Muscle of arm (tissue), 12 donors: ENCODE results near the gene TMEM161B. TPM values are rescaled to one million over a fixed set of nuclear protein-coding genes. Genes with fewer than 3 reads are reported as not detected.
"Not testable (repeated sequence)": the region's sequence is repeated elsewhere in the genome, so short reads cannot be mapped to it uniquely, and the experiment has no call there.

Experiments
- DNase-seq: peaks from one replicate; pipeline ENCODE4 v3.0.0-alpha.2; 2013
- polyA plus RNA-seq, 12 donors: library from polyadenylated mRNA; unstranded; fragments of 120-200 nt; gene quantifications; one replicate each; pipeline ENCODE4 v1.2.1, GENCODE V29; 2013; ENCODE audit not compliant: insufficient read length in 12 of 12

Gene TMEM161B
- polyA plus RNA-seq, 12 donors: 9.6 to 33.7 (median 15.4) TPM; not detected in 1

- DNase-seq: not testable (repeated sequence)
Observed at GRCh38 chr5:88189484-88189883, 79.2 kb downstream of the TMEM161B start.

- no peak for DNase-seq
Observed at GRCh38 chr5:88188458-88189132, 80.0 kb downstream of the TMEM161B start.

- DNase-seq: no peak
Observed at GRCh38 chr5:88183255-88183654, 85.4 kb downstream of the TMEM161B start.

DNA sequence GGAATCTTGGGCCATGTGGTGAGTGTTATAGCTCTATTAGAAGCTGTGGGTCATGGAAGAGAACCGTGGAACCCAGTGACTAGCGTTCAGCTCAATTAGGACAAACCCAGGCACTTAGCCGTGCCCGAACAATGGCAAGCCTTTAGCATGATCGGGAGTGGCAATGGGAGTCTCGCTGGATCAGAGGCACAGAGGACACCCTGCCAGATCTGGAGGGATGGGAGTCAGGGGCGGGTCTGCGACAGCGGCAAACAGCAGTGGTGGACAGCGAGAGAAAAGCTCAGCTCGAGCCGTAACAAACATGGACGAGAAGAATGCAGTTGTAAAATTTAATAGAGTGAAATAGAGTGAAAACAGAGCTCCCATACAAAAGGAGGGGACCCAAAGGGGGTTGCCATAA, 91.2 kb downstream of the TMEM161B start:
- DNase-seq: not testable (repeated sequence)

DNA sequence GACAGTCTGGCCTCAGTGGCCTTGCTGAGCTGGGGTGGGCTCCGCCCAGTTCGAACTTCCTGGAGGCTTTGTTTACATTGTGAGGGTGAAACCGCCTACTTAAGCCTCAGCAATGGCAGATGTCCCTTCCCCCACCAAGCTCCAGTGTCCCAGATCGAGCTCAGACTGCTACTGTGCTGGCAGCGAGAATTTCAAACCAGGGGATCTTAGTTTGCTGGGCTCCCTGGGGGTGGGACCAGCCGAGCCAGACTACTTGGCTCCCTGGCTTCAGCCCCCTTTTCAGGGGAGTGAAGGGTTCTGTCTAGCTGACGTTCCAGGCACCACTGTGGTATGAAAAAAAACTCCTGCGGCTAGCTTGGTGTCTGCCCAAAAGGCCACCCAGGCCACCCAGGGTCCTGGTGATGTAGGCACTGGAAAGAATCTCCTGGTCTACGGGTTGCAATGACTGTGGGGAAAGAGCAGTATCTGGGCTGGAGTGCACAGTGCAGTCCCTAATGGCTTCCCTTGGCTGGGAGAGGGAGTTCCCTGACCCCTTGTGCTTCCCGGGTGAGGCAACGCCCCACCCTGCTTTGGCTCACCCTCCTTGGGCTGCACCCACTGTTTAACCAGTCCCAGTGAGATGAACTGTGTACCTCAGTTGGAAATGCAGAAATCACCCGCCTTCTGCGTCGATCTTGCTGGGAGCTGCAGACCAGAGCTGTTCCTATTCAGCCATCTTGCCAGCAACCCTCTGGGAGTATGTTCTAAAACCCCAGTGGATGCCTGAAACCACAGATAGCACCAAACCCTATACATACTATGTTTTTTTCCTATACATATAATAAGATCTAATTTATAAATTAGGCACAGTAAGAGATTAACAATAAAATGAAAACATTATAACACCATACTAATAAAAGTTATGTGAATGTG, 95.5 kb downstream of the TMEM161B start:
- no peak for DNase-seq

- DNase-seq: no peak
Observed at GRCh38 chr5:88159591-88159990, 109.1 kb downstream of the TMEM161B start.

- no peak for DNase-seq
Observed at GRCh38 chr5:88158056-88158455, 110.6 kb downstream of the TMEM161B start.

- no peak for DNase-seq
Observed at GRCh38 chr5:88154891-88155290, 113.8 kb downstream of the TMEM161B start.

DNA sequence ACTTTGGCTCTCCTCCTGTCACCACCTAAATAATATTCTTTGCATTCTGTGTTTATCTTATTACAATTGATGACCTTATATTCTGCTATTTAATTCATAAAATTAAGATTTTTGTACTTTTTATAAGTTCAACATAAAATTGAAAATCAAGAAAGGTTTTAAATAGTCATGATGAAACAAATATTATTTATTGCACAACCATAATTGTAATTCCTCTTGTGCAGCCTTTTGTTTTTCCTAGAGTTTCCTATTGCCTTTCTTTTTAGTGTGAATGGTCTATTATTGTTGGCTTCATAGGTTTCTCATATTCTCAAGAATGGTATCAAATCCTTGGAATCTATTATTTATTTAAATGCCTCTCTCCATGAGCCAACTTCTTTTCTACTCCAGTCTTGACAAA, 117.9 kb downstream of the TMEM161B start:
- DNase-seq: no peak

- peak; percentile 1 for DNase-seq
Observed at GRCh38 chr5:88145611-88146467, 122.8 kb downstream of the TMEM161B start.

GRCh38 chr5:88145221-88145610, 123.4 kb downstream of the TMEM161B start:
- DNase-seq: no peak
